GM12801 (cell line): Measurements from ENCODE around the gene TPSD1.

Experiments used
- CTCF ChIP-seq: IDR thresholded peaks from one replicate; pipeline ENCODE4 v1.5.1; 2011; ENCODE audit warnings: control low read depth; ENCODE audit not compliant: insufficient read length; ENCODE audit errors: extremely low read depth

TPSD1 gene

GRCh38 chr16:1212616-1213194 is 43.2 kb upstream of the TPSD1 start:
- TF ChIP-seq CTCF: no peak

GRCh38 chr16:1213231-1213630 is 42.6 kb upstream of the TPSD1 start:
- TF ChIP-seq CTCF: no peak

GRCh38 chr16:1213796-1214372 is 42.0 kb upstream of the TPSD1 start:
- TF ChIP-seq CTCF: no peak

- no peak for TF ChIP-seq CTCF
These were observed 41.1 kb upstream of the TPSD1 start for GRCh38 chr16:1214719-1215118.

- TF ChIP-seq CTCF: no peak
These were observed 40.1 kb upstream of the TPSD1 start for GRCh38 chr16:1215574-1216295.

- no peak for TF ChIP-seq CTCF
These were observed 39.6 kb upstream of the TPSD1 start for GRCh38 chr16:1216296-1216619.

- no peak for TF ChIP-seq CTCF
These were observed 39.0 kb upstream of the TPSD1 start for GRCh38 chr16:1216681-1217400.
